ENCODE data around the gene PLOD3. TPM values are rescaled to one million over a fixed set of nuclear protein-coding genes. Genes with fewer than 3 reads are reported as not detected.
A peak's percentile ranks its signal among the peaks of the same experiment; 100 is the strongest.

PLOD3 gene
- total RNA-seq, 1 experiment from 2014 or later: 112 TPM

- intact Hi-C loops (cut with micrococcal nuclease; ENCODE audit: unreplicated experiment): no loop called here
- peaks cover 40% of the 10 kb centered on the region for H3K27me3 Mint-ChIP-seq (ENCODE audit: insufficient read depth, unreplicated experiment)
- no peak overlapping the region for H3K27ac Mint-ChIP-seq (ENCODE audit: unreplicated experiment)
- H3K36me3 ChIP-seq (ENCODE audit: control insufficient read depth, insufficient read depth, low read length): no peaks in the 10 kb centered on the region
- H3K9me3 Mint-ChIP-seq (ENCODE audit: unreplicated experiment): no peaks in the 10 kb centered on the region
- POLR2A ChIA-PET: interaction anchor here (0.7 to 1.2 kb wide), 3 partner anchors 22 to 52 kb away, joined by 3 to 13 read pairs (median 3); partner anchors contain the start of gene ZNHIT1
- H3K27me3 ChIP-seq (replicated peaks; ENCODE audit: control insufficient read depth, insufficient read depth, low read length): peaks cover 2% of the 10 kb centered on the region
- H3K4me3 Mint-ChIP-seq (ENCODE audit: unreplicated experiment): peak overlapping the region; percentile 74
- TF ChIP-seq CTCF (IDR thresholded peaks at IDR 0.05; ENCODE audit: insufficient read depth in 1 of 2, low read depth in 1 of 2, low read length in 1 of 2, severe bottlenecking in 1 of 2, unreplicated experiment in 1 of 2): no peak
- CTCF ChIA-PET: interaction anchor here (1.0 to 2.4 kb wide), 4 partner anchors 16 to 277 kb away, joined by 5 to 26 read pairs (median 13); partner anchors contain the start of gene UFSP1
- H3K36me3 Mint-ChIP-seq (ENCODE audit: insufficient read depth, unreplicated experiment): peaks cover 21% of the 10 kb centered on the region
- no peak for DNase-seq
- peak overlapping the region; percentile 11 for H3K4me3 ChIP-seq (ENCODE audit: low read depth, low read length)
- peaks cover 33% of the 10 kb centered on the region for H3K4me1 Mint-ChIP-seq (ENCODE audit: low read depth, unreplicated experiment)
- peaks cover 39% of the 10 kb centered on the region for H3K4me1 ChIP-seq
- no peaks in the 10 kb centered on the region for H3K9me3 ChIP-seq
- BruUV-seq (replicated peaks): no TSS peak
Measured at GRCh38 chr7:101165958-101166647, 51.3 kb downstream of the PLOD3 start.

GRCh38 chr7:101165075-101165957 is 52.1 kb downstream of the PLOD3 start, which contains the start of gene VGF:
TSS of gene VGF (minus strand) at chr7:101165569. CDS start at chr7:101164843, 726 bp downstream.
- H3K36me3 Mint-ChIP-seq (ENCODE audit: insufficient read depth, unreplicated experiment): peaks cover 21% of the 10 kb centered on the region
- intact Hi-C loops (cut with micrococcal nuclease; ENCODE audit: unreplicated experiment): no loop called here
- peaks cover 31% of the 10 kb centered on the region for H3K4me1 Mint-ChIP-seq (ENCODE audit: low read depth, unreplicated experiment)
- ChIA-PET CTCF (interaction anchor here (0.9 to 2.4 kb wide), 6 partner anchors 11 to 276 kb away, joined by 3 to 26 read pairs (median 6); partner anchors contain the start of gene UFSP1), POLR2A (interaction anchor here (0.7 to 1.2 kb wide), 4 partner anchors 21 to 276 kb away, joined by 3 to 13 read pairs (median 3); partner anchors contain the start of genes UFSP1 and ZNHIT1)
- Histone ChIP-seq H3K4me1 (peaks cover 38% of the 10 kb centered on the region), H3K36me3 (ENCODE audit: control insufficient read depth, insufficient read depth, low read length) (no peaks in the 10 kb centered on the region), H3K27me3 (replicated peaks; ENCODE audit: control insufficient read depth, insufficient read depth, low read length) (peaks cover under 1% of the 10 kb centered on the region), H3K4me3 (ENCODE audit: low read depth, low read length) (peak within 1 kb of the TSS; percentile 63), H3K9me3 (no peaks in the 10 kb centered on the region)
- H3K4me3 Mint-ChIP-seq (ENCODE audit: unreplicated experiment): peak within 1 kb of the TSS; percentile 74
- no peaks in the 10 kb centered on the region for H3K9me3 Mint-ChIP-seq (ENCODE audit: unreplicated experiment)
- no peak for TF ChIP-seq CTCF (IDR thresholded peaks at IDR 0.05; ENCODE audit: insufficient read depth in 1 of 2, low read depth in 1 of 2, low read length in 1 of 2, severe bottlenecking in 1 of 2, unreplicated experiment in 1 of 2)
- H3K27me3 Mint-ChIP-seq (ENCODE audit: insufficient read depth, unreplicated experiment): peaks cover 32% of the 10 kb centered on the region
- no TSS peak for BruUV-seq (replicated peaks)
- no peak within 1 kb of the TSS for H3K27ac Mint-ChIP-seq (ENCODE audit: unreplicated experiment)
- peak; percentile 95 to 96 for DNase-seq

Measured in Caco-2 (cell line).